ENCODE data around the gene TOMM40.
"Not testable (repeated sequence)": the region's sequence is repeated elsewhere in the genome, so short reads cannot be mapped to it uniquely, and the experiment has no call there.

Gene TOMM40

DNA sequence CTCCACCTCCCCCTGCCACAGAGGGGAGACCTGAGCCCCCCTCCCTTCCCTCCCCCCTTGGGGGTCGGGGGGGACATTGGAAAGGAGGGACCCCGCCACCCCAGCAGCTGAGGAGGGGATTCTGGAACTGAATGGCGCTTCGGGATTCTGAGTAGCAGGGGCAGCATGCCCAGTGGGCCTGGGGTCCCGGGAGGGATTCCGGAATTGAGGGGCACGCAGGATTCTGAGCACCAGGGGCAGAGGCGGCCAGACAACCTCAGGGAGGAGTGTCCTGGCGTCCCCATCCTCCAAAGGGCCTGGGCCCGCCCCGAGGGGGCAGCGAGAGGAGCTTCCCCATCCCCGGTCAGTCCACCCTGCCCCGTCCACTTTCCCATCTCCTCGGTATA, 12.2 kb downstream of the TOMM40 start:
- Mint-ChIP-seq H3K9me3 (no peaks in the 10 kb centered on the region), H3K27me3 (peaks cover 23% of the 10 kb centered on the region), H3K4me1 (peaks cover 11% of the 10 kb centered on the region), H3K36me3 (ENCODE audit: low read depth) (peaks cover 26% of the 10 kb centered on the region), H3K27ac (no peak overlapping the region), H3K4me3 (no peak overlapping the region)
- ATAC-seq (no peak), DNase-seq (no peak)

DNA sequence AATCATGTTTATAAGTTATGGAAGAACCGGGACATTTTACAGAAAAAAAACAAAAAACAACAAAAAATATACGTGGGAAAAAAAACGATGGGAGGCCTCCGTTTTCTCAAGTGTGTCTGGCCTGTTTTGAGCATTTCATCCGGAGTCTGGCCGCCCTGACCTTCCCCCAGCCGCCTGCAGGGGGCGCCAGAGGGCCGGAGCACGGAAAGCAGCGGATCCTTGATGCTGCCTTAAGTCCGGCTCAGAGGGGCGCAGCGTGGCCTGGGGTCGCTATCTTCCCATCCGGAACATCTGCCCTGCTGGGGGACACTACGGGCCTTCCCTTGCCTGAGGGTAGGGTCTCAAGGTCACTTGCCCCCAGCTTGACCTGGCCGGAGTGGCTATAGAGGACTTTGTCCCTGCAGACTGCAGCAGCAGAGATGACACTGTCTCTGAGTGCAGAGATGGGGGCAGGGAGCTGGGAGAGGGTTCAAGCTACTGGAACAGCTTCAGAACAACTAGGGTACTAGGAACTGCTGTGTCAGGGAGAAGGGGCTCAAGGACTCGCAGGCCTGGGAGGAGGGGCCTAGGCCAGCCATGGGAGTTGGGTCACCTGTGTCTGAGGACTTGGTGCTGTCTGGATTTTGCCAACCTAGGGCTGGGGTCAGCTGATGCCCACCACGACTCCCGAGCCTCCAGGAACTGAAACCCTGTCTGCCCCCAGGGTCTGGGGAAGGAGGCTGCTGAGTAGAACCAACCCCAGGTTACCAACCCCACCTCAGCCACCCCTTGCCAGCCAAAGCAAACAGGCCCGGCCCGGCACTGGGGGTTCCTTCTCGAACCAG, 12.8 kb downstream of the TOMM40 start:
- Mint-ChIP-seq H3K4me3 (no peak overlapping the region), H3K9me3 (no peaks in the 10 kb centered on the region), H3K4me1 (peaks cover 11% of the 10 kb centered on the region), H3K27ac (no peak overlapping the region), H3K27me3 (peaks cover 23% of the 10 kb centered on the region), H3K36me3 (ENCODE audit: low read depth) (peaks cover 25% of the 10 kb centered on the region)
- peak; percentile 83 for DNase-seq
- peak; percentile 43 for ATAC-seq

DNA sequence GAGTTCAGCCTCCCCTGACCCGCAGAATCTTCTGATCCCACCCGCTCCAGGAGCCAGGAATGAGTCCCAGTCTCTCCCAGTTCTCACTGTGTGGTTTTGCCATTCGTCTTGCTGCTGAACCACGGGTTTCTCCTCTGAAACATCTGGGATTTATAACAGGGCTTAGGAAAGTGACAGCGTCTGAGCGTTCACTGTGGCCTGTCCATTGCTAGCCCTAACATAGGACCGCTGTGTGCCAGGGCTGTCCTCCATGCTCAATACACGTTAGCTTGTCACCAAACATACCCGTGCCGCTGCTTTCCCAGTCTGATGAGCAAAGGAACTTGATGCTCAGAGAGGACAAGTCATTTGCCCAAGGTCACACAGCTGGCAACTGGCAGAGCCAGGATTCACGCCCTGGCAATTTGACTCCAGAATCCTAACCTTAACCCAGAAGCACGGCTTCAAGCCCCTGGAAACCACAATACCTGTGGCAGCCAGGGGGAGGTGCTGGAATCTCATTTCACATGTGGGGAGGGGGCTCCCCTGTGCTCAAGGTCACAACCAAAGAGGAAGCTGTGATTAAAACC, 13.5 kb downstream of the TOMM40 start:
- Mint-ChIP-seq H3K27ac (no peak overlapping the region), H3K9me3 (no peaks in the 10 kb centered on the region), H3K36me3 (ENCODE audit: low read depth) (peaks cover 25% of the 10 kb centered on the region), H3K27me3 (peaks cover 23% of the 10 kb centered on the region), H3K4me1 (peaks cover 11% of the 10 kb centered on the region), H3K4me3 (no peak overlapping the region)
- no peak for DNase-seq
- no peak for ATAC-seq

- ATAC-seq (no peak), DNase-seq (no peak)
- H3K27ac Mint-ChIP-seq = no peak within 1 kb of the TSS
- peaks cover 11% of the 10 kb centered on the region for H3K4me1 Mint-ChIP-seq
- no peaks in the 10 kb centered on the region for H3K9me3 Mint-ChIP-seq
- H3K36me3 Mint-ChIP-seq (ENCODE audit: low read depth) = peaks cover 16% of the 10 kb centered on the region
- H3K27me3 Mint-ChIP-seq = peaks cover 23% of the 10 kb centered on the region
- no peak within 1 kb of the TSS for H3K4me3 Mint-ChIP-seq
Observed at GRCh38 chr19:44905437-44906160, 14.5 kb downstream of the TOMM40 start, which contains the start of gene APOE. Gene APOE (plus strand): TSS chr19:44905796. CDS start chr19:44906625, 829 bp downstream.

DNA sequence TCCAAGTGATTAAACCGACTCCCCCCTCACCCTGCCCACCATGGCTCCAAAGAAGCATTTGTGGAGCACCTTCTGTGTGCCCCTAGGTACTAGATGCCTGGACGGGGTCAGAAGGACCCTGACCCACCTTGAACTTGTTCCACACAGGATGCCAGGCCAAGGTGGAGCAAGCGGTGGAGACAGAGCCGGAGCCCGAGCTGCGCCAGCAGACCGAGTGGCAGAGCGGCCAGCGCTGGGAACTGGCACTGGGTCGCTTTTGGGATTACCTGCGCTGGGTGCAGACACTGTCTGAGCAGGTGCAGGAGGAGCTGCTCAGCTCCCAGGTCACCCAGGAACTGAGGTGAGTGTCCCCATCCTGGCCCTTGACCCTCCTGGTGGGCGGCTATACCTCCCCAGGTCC, 16.6 kb downstream of the TOMM40 start:
- no peak overlapping the region for H3K27ac Mint-ChIP-seq
- peaks cover 10% of the 10 kb centered on the region for H3K4me1 Mint-ChIP-seq
- no peak for DNase-seq
- no peak overlapping the region for H3K4me3 Mint-ChIP-seq
- no peaks in the 10 kb centered on the region for H3K9me3 Mint-ChIP-seq
- peaks cover 33% of the 10 kb centered on the region for H3K27me3 Mint-ChIP-seq
- H3K36me3 Mint-ChIP-seq (ENCODE audit: low read depth) = peaks cover 6% of the 10 kb centered on the region
- no peak for ATAC-seq

DNA sequence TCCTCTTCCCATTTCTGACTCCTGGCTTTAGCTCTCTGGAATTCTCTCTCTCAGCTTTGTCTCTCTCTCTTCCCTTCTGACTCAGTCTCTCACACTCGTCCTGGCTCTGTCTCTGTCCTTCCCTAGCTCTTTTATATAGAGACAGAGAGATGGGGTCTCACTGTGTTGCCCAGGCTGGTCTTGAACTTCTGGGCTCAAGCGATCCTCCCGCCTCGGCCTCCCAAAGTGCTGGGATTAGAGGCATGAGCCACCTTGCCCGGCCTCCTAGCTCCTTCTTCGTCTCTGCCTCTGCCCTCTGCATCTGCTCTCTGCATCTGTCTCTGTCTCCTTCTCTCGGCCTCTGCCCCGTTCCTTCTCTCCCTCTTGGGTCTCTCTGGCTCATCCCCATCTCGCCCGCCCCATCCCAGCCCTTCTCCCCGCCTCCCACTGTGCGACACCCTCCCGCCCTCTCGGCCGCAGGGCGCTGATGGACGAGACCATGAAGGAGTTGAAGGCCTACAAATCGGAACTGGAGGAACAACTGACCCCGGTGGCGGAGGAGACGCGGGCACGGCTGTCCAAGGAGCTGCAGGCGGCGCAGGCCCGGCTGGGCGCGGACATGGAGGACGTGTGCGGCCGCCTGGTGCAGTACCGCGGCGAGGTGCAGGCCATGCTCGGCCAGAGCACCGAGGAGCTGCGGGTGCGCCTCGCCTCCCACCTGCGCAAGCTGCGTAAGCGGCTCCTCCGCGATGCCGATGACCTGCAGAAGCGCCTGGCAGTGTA, 17.2 kb downstream of the TOMM40 start:
- H3K4me3 Mint-ChIP-seq = no peak overlapping the region
- DNase-seq = no peak

GRCh38 chr19:44908836-44909261, 17.8 kb downstream of the TOMM40 start:
- Mint-ChIP-seq H3K27ac (no peak overlapping the region), H3K27me3 (peaks cover 42% of the 10 kb centered on the region), H3K4me1 (peaks cover 8% of the 10 kb centered on the region), H3K36me3 (ENCODE audit: low read depth) (peaks cover 2% of the 10 kb centered on the region), H3K4me3 (no peak overlapping the region), H3K9me3 (no peaks in the 10 kb centered on the region)
- no peak for ATAC-seq
- no peak for DNase-seq

More for the DNA sequence above, 17.2 kb downstream of the TOMM40 start:
- Mint-ChIP-seq H3K27ac (no peak overlapping the region), H3K36me3 (ENCODE audit: low read depth) (peaks cover 5% of the 10 kb centered on the region), H3K4me1 (peaks cover 9% of the 10 kb centered on the region), H3K27me3 (peaks cover 38% of the 10 kb centered on the region), H3K9me3 (no peaks in the 10 kb centered on the region)
- ATAC-seq = no peak

GRCh38 chr19:44909775-44910174, 18.7 kb downstream of the TOMM40 start:
- H3K36me3 Mint-ChIP-seq (ENCODE audit: low read depth) = no peaks in the 10 kb centered on the region
- peaks cover 48% of the 10 kb centered on the region for H3K27me3 Mint-ChIP-seq
- no peak for ATAC-seq
- H3K4me1 Mint-ChIP-seq = peaks cover 14% of the 10 kb centered on the region
- no peak overlapping the region for H3K4me3 Mint-ChIP-seq
- H3K9me3 Mint-ChIP-seq = no peaks in the 10 kb centered on the region
- H3K27ac Mint-ChIP-seq = no peak overlapping the region
- no peak for DNase-seq

GRCh38 chr19:44911896-44912295, 20.8 kb downstream of the TOMM40 start:
- H3K27me3 Mint-ChIP-seq = peaks cover 34% of the 10 kb centered on the region
- not testable (repeated sequence) for H3K4me3 Mint-ChIP-seq; H3K36me3 Mint-ChIP-seq (ENCODE audit: low read depth); H3K4me1 Mint-ChIP-seq; H3K27ac Mint-ChIP-seq; H3K9me3 Mint-ChIP-seq; ATAC-seq; DNase-seq

DNA sequence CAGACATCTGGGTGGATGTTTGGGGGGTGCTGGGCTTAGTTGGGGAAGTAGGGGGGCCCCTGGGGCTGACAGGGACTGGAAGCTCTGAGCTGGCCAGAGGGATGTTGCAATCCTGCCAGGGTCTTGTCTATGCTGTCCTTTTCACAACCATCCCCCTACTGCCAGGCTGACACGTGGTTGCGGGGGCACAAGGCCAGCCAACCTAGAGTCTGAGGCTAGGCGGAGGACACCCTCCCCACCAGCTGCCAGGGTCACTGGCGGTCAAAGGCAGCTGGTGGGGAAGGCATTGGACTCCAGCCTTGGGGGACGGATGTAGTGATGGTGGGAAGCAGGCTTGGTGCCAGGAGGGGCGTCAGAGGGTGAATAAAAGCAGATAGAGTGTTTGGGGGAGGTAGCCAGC, 21.8 kb downstream of the TOMM40 start:
- no peaks in the 10 kb centered on the region for H3K36me3 Mint-ChIP-seq (ENCODE audit: low read depth)

GRCh38 chr19:44913512-44914432, 22.7 kb downstream of the TOMM40 start:
- H3K4me1 Mint-ChIP-seq; H3K36me3 Mint-ChIP-seq (ENCODE audit: low read depth); ATAC-seq; DNase-seq; H3K9me3 Mint-ChIP-seq: not testable (repeated sequence)
- peaks cover 27% of the 10 kb centered on the region for H3K27me3 Mint-ChIP-seq
- peak overlapping the region; percentile 35 for H3K27ac Mint-ChIP-seq
- peak overlapping the region; percentile 84 for H3K4me3 Mint-ChIP-seq

More for the DNA sequence above, 21.8 kb downstream of the TOMM40 start:
- ATAC-seq (no peak), DNase-seq (no peak)
- no peak overlapping the region for H3K27ac Mint-ChIP-seq
- H3K4me3 Mint-ChIP-seq = no peak overlapping the region
- peaks cover 30% of the 10 kb centered on the region for H3K27me3 Mint-ChIP-seq
- H3K4me1 Mint-ChIP-seq = peaks cover 8% of the 10 kb centered on the region
- no peaks in the 10 kb centered on the region for H3K9me3 Mint-ChIP-seq

GRCh38 chr19:44914433-44915206, 23.6 kb downstream of the TOMM40 start, which contains the start of gene APOC1:
Gene APOC1 (plus strand): TSS chr19:44914608. CDS start chr19:44914892, 284 bp downstream.
- H3K9me3 Mint-ChIP-seq; H3K36me3 Mint-ChIP-seq (ENCODE audit: low read depth); H3K4me1 Mint-ChIP-seq: not testable (repeated sequence)
- Mint-ChIP-seq H3K4me3 (peak within 1 kb of the TSS; percentile 84), H3K27me3 (peaks cover 27% of the 10 kb centered on the region), H3K27ac (peak within 1 kb of the TSS; percentile 85)
- DNase-seq (peak; percentile 79), ATAC-seq (peak; percentile 98)

DNA sequence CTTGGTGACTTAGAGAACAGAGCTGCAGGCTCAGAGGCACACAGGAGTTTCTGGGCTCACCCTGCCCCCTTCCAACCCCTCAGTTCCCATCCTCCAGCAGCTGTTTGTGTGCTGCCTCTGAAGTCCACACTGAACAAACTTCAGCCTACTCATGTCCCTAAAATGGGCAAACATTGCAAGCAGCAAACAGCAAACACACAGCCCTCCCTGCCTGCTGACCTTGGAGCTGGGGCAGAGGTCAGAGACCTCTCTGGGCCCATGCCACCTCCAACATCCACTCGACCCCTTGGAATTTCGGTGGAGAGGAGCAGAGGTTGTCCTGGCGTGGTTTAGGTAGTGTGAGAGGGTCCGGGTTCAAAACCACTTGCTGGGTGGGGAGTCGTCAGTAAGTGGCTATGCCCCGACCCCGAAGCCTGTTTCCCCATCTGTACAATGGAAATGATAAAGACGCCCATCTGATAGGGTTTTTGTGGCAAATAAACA, 33.2 kb downstream of the TOMM40 start:
- Mint-ChIP-seq H3K27me3 (peaks cover 21% of the 10 kb centered on the region), H3K27ac (no peak overlapping the region), H3K4me3 (no peak overlapping the region), H3K36me3 (ENCODE audit: low read depth) (no peaks in the 10 kb centered on the region), H3K4me1 (peaks cover 6% of the 10 kb centered on the region), H3K9me3 (no peaks in the 10 kb centered on the region)
- ATAC-seq = no peak
- no peak for DNase-seq

All from activated naive CD8-positive, alpha-beta T cell treated with anti-CD3 and anti-CD28 coated beads, Interleukin-2, amount 50 U/mL, for 24 hours (primary cell).